ENCODE data around the gene SEMA7A.

- TF ChIP-seq CTCF (IDR thresholded peaks at IDR 0.05; ENCODE audit: poor library complexity) (no peak), EZH2 (IDR thresholded peaks at IDR 0.05; ENCODE audit: borderline replicate concordance) (no peak), EZH2phosphoT487 (IDR thresholded peaks at IDR 0.05; ENCODE audit: low read depth, severe bottlenecking, unreplicated experiment) (no peak)
Measured at GRCh38 chr15:74451861-74452835, 18.4 kb upstream of the SEMA7A start.

Data from hepatocyte (in vitro differentiated cells).